ENCODE results near the gene CARD11. TPM values are rescaled to one million over a fixed set of nuclear protein-coding genes. Genes with fewer than 3 reads are reported as not detected.

Gene CARD11
- total and polyA plus RNA-seq, 2 of the 4 experiments (the other 2 are of a cell fraction) = 0.18 to 0.26 TPM

DNA sequence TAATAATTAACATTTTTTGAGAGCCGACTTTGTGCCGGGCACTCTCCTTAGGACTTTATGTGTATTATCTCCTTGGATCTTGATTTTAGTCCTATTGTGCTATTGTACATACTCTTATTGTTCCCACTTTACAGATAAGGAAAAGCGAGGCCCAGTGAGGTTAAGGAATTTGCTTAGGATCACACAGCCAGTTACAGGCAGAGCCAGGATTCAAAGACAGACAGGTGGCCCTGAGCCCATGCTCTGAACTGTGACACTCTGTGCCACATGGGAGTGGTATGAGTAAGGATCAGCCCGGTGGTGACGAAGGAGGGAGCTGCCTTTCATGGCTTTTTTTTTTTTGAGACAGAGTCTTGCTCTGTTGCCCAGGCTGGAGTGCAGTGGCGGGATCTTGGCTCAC, 183.7 kb downstream of the CARD11 start:
- Histone ChIP-seq H3K27me3 (ENCODE audit: control insufficient read depth, insufficient read depth, low read length) (no peaks in the 10 kb centered on the region), H3K27ac (ENCODE audit: insufficient read depth, low read length) (no peak overlapping the region), H3K14ac (replicated peaks; ENCODE audit: low read depth, low read length) (no peak overlapping the region), H2BK20ac (ENCODE audit: low read depth, low read length) (no peak overlapping the region), H3K9me3 (ENCODE audit: control insufficient read depth, insufficient read depth, low read length) (no peaks in the 10 kb centered on the region), H3K56ac (ENCODE audit: extremely low read depth, insufficient read depth, low read length) (no peak overlapping the region), H3K4me3 (ENCODE audit: insufficient read depth, low read depth, low read length) (no peak overlapping the region), H2BK5ac (ENCODE audit: low read depth, low read length, poor library complexity, severe bottlenecking) (no peak overlapping the region), H3K18ac (ENCODE audit: low read depth, low read length) (no peak overlapping the region), H2AK5ac (ENCODE audit: low read depth, low read length) (peak overlapping the region; percentile 50; the same call in 1 of the 2 replicates), H3K4me1 (ENCODE audit: control insufficient read depth, insufficient read depth, low read length) (peaks cover 13% of the 10 kb centered on the region), H4K8ac (ENCODE audit: low read depth in 2 of 2, low read length in 2 of 2) (no peak overlapping the region), H2AFZ (replicated peaks; ENCODE audit: low read length, poor library complexity) (no peak overlapping the region), H3K9ac (ENCODE audit: low read depth, low read length) (no peak overlapping the region), H3K36me3 (ENCODE audit: control insufficient read depth, insufficient read depth, low read length) (no peaks in the 10 kb centered on the region), H3K79me1 (ENCODE audit: low read depth in 1 of 2, low read length in 2 of 2) (peaks cover 0 to 5% of the 10 kb centered on the region in 2 experiments; a peak in 1 of 4 replicates), H3K4me2 (ENCODE audit: low read depth, low read length) (no peak overlapping the region), H4K20me1 (ENCODE audit: insufficient read depth, low read length) (no peaks in the 10 kb centered on the region), H4K5ac (ENCODE audit: low read depth, low read length) (no peak overlapping the region), H4K91ac (ENCODE audit: insufficient read depth, low read depth, low read length) (no peak overlapping the region), H2BK15ac (ENCODE audit: low read depth, low read length) (no peak overlapping the region), H3K4ac (ENCODE audit: low read depth, low read length) (no peak overlapping the region), H2AK9ac (replicated peaks; ENCODE audit: low read depth, low read length, poor library complexity) (no peak overlapping the region), H3K9me1 (ENCODE audit: insufficient read depth, low read length) (peaks cover 6% of the 10 kb centered on the region; the same call in 1 of the 2 replicates), H2BK120ac (ENCODE audit: low read depth, low read length) (no peak overlapping the region), H3K23ac (ENCODE audit: low read depth, low read length) (no peak overlapping the region)
- CTCF ChIA-PET = no interaction called here
- in situ Hi-C loops (cut with MboI; ENCODE audit: low sequenced_read_pairs) = loop anchor here (25.0 kb wide), 2 partner anchors 1777 to 1902 kb away; no protein-coding TSS in a partner anchor
- POLR2A ChIA-PET (ENCODE audit: unreplicated experiment) = no interaction called here
- no CpG with 5 or more reads among the region's 6 CpGs for WGBS, 2 experiments (ENCODE audit: extremely low coverage in 2 of 2, insufficient read length in 1 of 2)
- TF ChIP-seq USF2 (IDR thresholded peaks at IDR 0.05; ENCODE audit: low read depth, low read length) = no peak
- intact Hi-C loops (cut with micrococcal nuclease) = loop anchor here (5.0 to 10.0 kb wide), 2 partner anchors 188 to 575 kb away; no protein-coding TSS in a partner anchor
- DNase-seq (no peak), ATAC-seq (ENCODE audit: low read depth) (no peak)
- BruUV-seq (replicated peaks) = no TSS peak
- dilution Hi-C loops (cut with HindIII; ENCODE audit: low sequenced_read_pairs, unreplicated experiment) = no loop called here

All from IMR-90 (cell line).